ENCODE measurements around the gene TTLL5. TPM values are rescaled to one million over a fixed set of nuclear protein-coding genes. Genes with fewer than 3 reads are reported as not detected.

The TTLL5 gene
- total RNA-seq, 2 experiments from 2014 or later: 19.8 to 26.4 TPM

DNA sequence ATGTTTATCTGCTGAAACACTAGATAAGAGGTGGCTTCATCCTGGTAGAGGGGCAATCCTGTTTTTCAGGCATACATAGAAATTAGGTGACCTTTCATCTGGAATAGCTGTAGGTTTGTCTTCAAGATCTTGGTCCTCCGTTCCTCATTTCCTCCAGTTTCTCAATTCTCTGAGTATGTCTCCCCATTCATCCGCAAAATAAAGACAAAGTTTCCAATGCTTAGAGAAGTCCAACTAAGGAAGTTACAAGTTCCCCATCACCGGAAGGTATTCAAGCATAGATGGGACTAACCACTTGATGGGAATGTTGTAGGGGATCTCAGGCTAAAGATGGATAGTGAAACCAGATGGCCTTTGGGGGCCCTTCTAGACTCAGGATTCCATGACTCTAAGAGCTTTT, 34.6 kb upstream of the TTLL5 start:
- no peak overlapping the region for H3K27ac Mint-ChIP-seq
- intact Hi-C loops (cut with DNase I, micrococcal nuclease): no loop called here
- H3K4me1 Mint-ChIP-seq (ENCODE audit: low read depth): no peaks in the 10 kb centered on the region
- no peak overlapping the region for H3K4me3 ChIP-seq (ENCODE audit: low read length)
- H3K36me3 ChIP-seq (ENCODE audit: insufficient read depth, low read length): no peaks in the 10 kb centered on the region
- H3K27me3 ChIP-seq (ENCODE audit: control insufficient read depth in 1 of 2, insufficient read depth in 2 of 2, low read length in 2 of 2): no peaks in the 10 kb centered on the region
- H3K9me3 ChIP-seq (ENCODE audit: control insufficient read depth in 1 of 2, insufficient read depth in 1 of 2, low read length in 2 of 2): no peaks in the 10 kb centered on the region
- TF ChIP-seq, protein P1, sequence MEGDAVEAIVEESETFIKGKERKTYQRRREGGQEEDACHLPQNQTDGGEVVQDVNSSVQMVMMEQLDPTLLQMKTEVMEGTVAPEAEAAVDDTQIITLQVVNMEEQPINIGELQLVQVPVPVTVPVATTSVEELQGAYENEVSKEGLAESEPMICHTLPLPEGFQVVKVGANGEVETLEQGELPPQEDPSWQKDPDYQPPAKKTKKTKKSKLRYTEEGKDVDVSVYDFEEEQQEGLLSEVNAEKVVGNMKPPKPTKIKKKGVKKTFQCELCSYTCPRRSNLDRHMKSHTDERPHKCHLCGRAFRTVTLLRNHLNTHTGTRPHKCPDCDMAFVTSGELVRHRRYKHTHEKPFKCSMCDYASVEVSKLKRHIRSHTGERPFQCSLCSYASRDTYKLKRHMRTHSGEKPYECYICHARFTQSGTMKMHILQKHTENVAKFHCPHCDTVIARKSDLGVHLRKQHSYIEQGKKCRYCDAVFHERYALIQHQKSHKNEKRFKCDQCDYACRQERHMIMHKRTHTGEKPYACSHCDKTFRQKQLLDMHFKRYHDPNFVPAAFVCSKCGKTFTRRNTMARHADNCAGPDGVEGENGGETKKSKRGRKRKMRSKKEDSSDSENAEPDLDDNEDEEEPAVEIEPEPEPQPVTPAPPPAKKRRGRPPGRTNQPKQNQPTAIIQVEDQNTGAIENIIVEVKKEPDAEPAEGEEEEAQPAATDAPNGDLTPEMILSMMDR (IDR thresholded peaks at IDR 0.05): no peak
- H3K27me3 Mint-ChIP-seq: no peaks in the 10 kb centered on the region
- DNase-seq (no peak), ATAC-seq (ENCODE audit: poor library complexity) (no peak)
- no peaks in the 10 kb centered on the region for H3K4me1 ChIP-seq (ENCODE audit: insufficient read depth, low read length)
- no peak overlapping the region for H3K4me3 Mint-ChIP-seq
- ChIA-PET POLR2A (no interaction called here), CTCF (no interaction called here)
- H3K9me3 Mint-ChIP-seq: no peaks in the 10 kb centered on the region
- no peaks in the 10 kb centered on the region for H3K36me3 Mint-ChIP-seq (ENCODE audit: low read depth)
- no peak overlapping the region for H3K27ac ChIP-seq (ENCODE audit: low read depth in 1 of 2, low read length in 2 of 2)

GRCh38 chr14:75626863-75627262, 34.2 kb upstream of the TTLL5 start:
- CTCF ChIA-PET: no interaction called here
- no peaks in the 10 kb centered on the region for H3K27me3 ChIP-seq (ENCODE audit: control insufficient read depth in 1 of 2, insufficient read depth in 2 of 2, low read length in 2 of 2)
- no peaks in the 10 kb centered on the region for H3K4me1 ChIP-seq (ENCODE audit: insufficient read depth, low read length)
- no peak for DNase-seq
- no peak overlapping the region for H3K4me3 Mint-ChIP-seq
- no peak overlapping the region for H3K27ac ChIP-seq (ENCODE audit: low read depth in 1 of 2, low read length in 2 of 2)
- H3K27me3 Mint-ChIP-seq: no peaks in the 10 kb centered on the region
- H3K36me3 Mint-ChIP-seq (ENCODE audit: low read depth): no peaks in the 10 kb centered on the region
- no peaks in the 10 kb centered on the region for H3K36me3 ChIP-seq (ENCODE audit: insufficient read depth, low read length)
- POLR2A ChIA-PET: no interaction called here
- no peaks in the 10 kb centered on the region for H3K4me1 Mint-ChIP-seq (ENCODE audit: low read depth)
- H3K27ac Mint-ChIP-seq: no peak overlapping the region
- H3K4me3 ChIP-seq (ENCODE audit: low read length): no peak overlapping the region
- no peaks in the 10 kb centered on the region for H3K9me3 Mint-ChIP-seq
- intact Hi-C loops (cut with DNase I, micrococcal nuclease): no loop called here
- no peaks in the 10 kb centered on the region for H3K9me3 ChIP-seq (ENCODE audit: control insufficient read depth in 1 of 2, insufficient read depth in 1 of 2, low read length in 2 of 2)
- ATAC-seq (ENCODE audit: poor library complexity): no peak
- TF ChIP-seq, protein P1 (IDR thresholded peaks at IDR 0.05): no peak

GRCh38 chr14:75627406-75627805, 33.6 kb upstream of the TTLL5 start:
- ATAC-seq (ENCODE audit: poor library complexity): no peak
- Histone ChIP-seq H3K4me1 (ENCODE audit: insufficient read depth, low read length) (no peaks in the 10 kb centered on the region), H3K4me3 (ENCODE audit: low read length) (no peak overlapping the region), H3K27me3 (ENCODE audit: control insufficient read depth in 1 of 2, insufficient read depth in 2 of 2, low read length in 2 of 2) (no peaks in the 10 kb centered on the region), H3K9me3 (ENCODE audit: control insufficient read depth in 1 of 2, insufficient read depth in 1 of 2, low read length in 2 of 2) (no peaks in the 10 kb centered on the region), H3K36me3 (ENCODE audit: insufficient read depth, low read length) (no peaks in the 10 kb centered on the region), H3K27ac (ENCODE audit: low read depth in 1 of 2, low read length in 2 of 2) (no peak overlapping the region)
- Mint-ChIP-seq H3K36me3 (ENCODE audit: low read depth) (no peaks in the 10 kb centered on the region), H3K4me3 (no peak overlapping the region), H3K27me3 (no peaks in the 10 kb centered on the region), H3K27ac (no peak overlapping the region), H3K9me3 (no peaks in the 10 kb centered on the region), H3K4me1 (ENCODE audit: low read depth) (no peaks in the 10 kb centered on the region)
- intact Hi-C loops (cut with DNase I, micrococcal nuclease): no loop called here
- DNase-seq: no peak
- ChIA-PET CTCF (no interaction called here), POLR2A (no interaction called here)
- TF ChIP-seq, protein P1 (IDR thresholded peaks at IDR 0.05): no peak

Measured in CD4-positive, alpha-beta T cell (primary cell).